GM03348 (cell line): ENCODE measurements around the gene SPATA2.

Experiments
- DNase-seq: peaks from one replicate; pipeline ENCODE4 v3.0.0; 2012; ENCODE audit warnings: low spot score

SPATA2 gene

GRCh38 chr20:49858076-49858585 is 57.2 kb downstream of the SPATA2 start:
- no peak for DNase-seq

- DNase-seq, result no peak
These were observed 58.4 kb downstream of the SPATA2 start for GRCh38 chr20:49856904-49857303.

- no peak for DNase-seq
These were observed 61.0 kb downstream of the SPATA2 start for GRCh38 chr20:49854190-49854875.

- peak; percentile 33 for DNase-seq
These were observed 61.7 kb downstream of the SPATA2 start for GRCh38 chr20:49853640-49854039.
